HEK293T (cell line): ENCODE results near the gene KAT2B.
"Not testable (repeated sequence)": the region's sequence is repeated elsewhere in the genome, so short reads cannot be mapped to it uniquely, and the experiment has no call there.

ENCODE experiments used
- CTCF ChIA-PET: fragments of 350-600 bp; formaldehyde crosslinking; extraction: SDS; loops from one replicate; lab custom pipeline; 2021; ENCODE audit warnings: antibody characterized with exemption, inconsistent platforms; lab: Yijun Ruan, JAX
- POLR2A ChIA-PET: fragments of 350-600 bp; formaldehyde crosslinking; extraction: SDS; loops from one replicate; lab custom pipeline; 2020; ENCODE audit warnings: antibody characterized with exemption, inconsistent platforms; lab: Yijun Ruan, JAX
- DNase-seq: peaks from one replicate; pipeline ENCODE4 v3.0.0; 2012; ENCODE audit warnings: mixed read lengths; ENCODE audit errors: extremely low spot score
- ARNT ChIP-seq: fragments of 450-650 bp; IDR thresholded peaks from 2 replicates; pipeline ENCODE4 v1.6.1; 2017; ENCODE audit warnings: mild to moderate bottlenecking
- BHLHE40 ChIP-seq: fragments of 450-650 bp; IDR thresholded peaks from 2 replicates; pipeline ENCODE4 v1.6.1; 2016; ENCODE audit warnings: mild to moderate bottlenecking, moderate library complexity, borderline replicate concordance
- CTBP1 ChIP-seq: fragments of 450-650 bp; IDR thresholded peaks from 2 replicates; pipeline ENCODE4 v1.6.1; 2016; ENCODE audit warnings: borderline replicate concordance
- ELF4 ChIP-seq: fragments of 450-650 bp; IDR thresholded peaks from 2 replicates; pipeline ENCODE4 v1.6.1; 2017; ENCODE audit warnings: antibody characterized with exemption
- FOXA1 ChIP-seq: fragments of 450-650 bp; IDR thresholded peaks from 2 replicates; pipeline ENCODE4 v1.6.1; 2016; ENCODE audit warnings: mild to moderate bottlenecking
- FOXK2 ChIP-seq: fragments of 450-650 bp; IDR thresholded peaks from 2 replicates; pipeline ENCODE4 v1.6.1; 2016; ENCODE audit warnings: mild to moderate bottlenecking
- FOXM1 ChIP-seq: fragments of 450-650 bp; IDR thresholded peaks from 2 replicates; pipeline ENCODE4 v1.6.1; 2017; ENCODE audit warnings: mild to moderate bottlenecking, borderline replicate concordance
- HDGF ChIP-seq: fragments of 450-650 bp; IDR thresholded peaks from 2 replicates; pipeline ENCODE4 v1.6.1; 2017; ENCODE audit warnings: antibody characterized with exemption, borderline replicate concordance
- L3MBTL2 ChIP-seq: fragments of 450-650 bp; conservative IDR thresholded peaks from 2 replicates; pipeline ENCODE4 v1.6.1; 2016; ENCODE audit warnings: mild to moderate bottlenecking
- LEF1 ChIP-seq: fragments of 450-650 bp; IDR thresholded peaks from 2 replicates; pipeline ENCODE4 v1.6.1; 2017; ENCODE audit warnings: mild to moderate bottlenecking, borderline replicate concordance
- NFRKB ChIP-seq: fragments of 450-650 bp; IDR thresholded peaks from 2 replicates; pipeline ENCODE4 v1.6.1; 2016; ENCODE audit warnings: mild to moderate bottlenecking, moderate library complexity
- SP1 ChIP-seq: fragments of 450-650 bp; IDR thresholded peaks from 2 replicates; pipeline ENCODE4 v1.6.1; 2017
- SUZ12 ChIP-seq: fragments of 450-650 bp; IDR thresholded peaks from 2 replicates; pipeline ENCODE4 v1.6.1; 2016; ENCODE audit warnings: mild to moderate bottlenecking
- TARDBP ChIP-seq: fragments of 450-650 bp; IDR thresholded peaks from 2 replicates; pipeline ENCODE4 v1.6.1; 2016
- ZNF384 ChIP-seq: fragments of 450-650 bp; IDR thresholded peaks from 2 replicates; pipeline ENCODE4 v1.6.1; 2016
- TF ChIP-seq, protein P1 (sequence below): fragments of 450-650 bp; IDR thresholded peaks from 2 replicates; pipeline ENCODE4 v1.6.1; 2016

KAT2B gene

DNA sequence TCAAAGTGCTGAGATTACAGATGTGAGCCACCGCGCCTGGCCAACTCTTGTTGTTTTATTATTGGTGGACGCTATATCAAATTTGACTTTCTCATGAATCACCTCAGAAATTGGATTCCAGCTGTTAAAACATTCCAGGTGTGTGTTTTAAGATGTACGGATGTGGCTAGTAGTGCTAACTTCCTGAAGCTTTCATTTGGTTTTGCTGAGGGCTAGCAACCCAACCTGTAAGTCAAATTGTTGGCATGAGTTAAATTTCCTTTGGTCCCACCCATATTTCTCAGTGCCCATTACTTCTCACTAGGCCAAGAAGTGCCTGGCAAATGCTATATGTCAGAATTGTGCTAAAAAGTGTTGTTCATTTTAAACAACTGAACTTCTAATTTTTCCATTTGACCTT, 13.1 kb upstream of the KAT2B start:
- CTCF ChIA-PET = no interaction called here
- no peak for TF ChIP-seq ELF4
- no peak for TF ChIP-seq FOXM1
- no peak for TF ChIP-seq SP1
- no peak for TF ChIP-seq HDGF
- TF ChIP-seq BHLHE40 = no peak
- no peak for TF ChIP-seq FOXK2
- TF ChIP-seq FOXA1 = no peak
- TF ChIP-seq ARNT = no peak
- TF ChIP-seq L3MBTL2 = no peak
- TF ChIP-seq SUZ12 = no peak
- TF ChIP-seq, protein P1, sequence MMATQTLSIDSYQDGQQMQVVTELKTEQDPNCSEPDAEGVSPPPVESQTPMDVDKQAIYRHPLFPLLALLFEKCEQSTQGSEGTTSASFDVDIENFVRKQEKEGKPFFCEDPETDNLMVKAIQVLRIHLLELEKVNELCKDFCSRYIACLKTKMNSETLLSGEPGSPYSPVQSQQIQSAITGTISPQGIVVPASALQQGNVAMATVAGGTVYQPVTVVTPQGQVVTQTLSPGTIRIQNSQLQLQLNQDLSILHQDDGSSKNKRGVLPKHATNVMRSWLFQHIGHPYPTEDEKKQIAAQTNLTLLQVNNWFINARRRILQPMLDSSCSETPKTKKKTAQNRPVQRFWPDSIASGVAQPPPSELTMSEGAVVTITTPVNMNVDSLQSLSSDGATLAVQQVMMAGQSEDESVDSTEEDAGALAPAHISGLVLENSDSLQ = no peak
- no peak for TF ChIP-seq CTBP1
- no peak for TF ChIP-seq LEF1
- no peak for TF ChIP-seq NFRKB
- TF ChIP-seq ZNF384 = no peak
- TF ChIP-seq TARDBP = no peak
- POLR2A ChIA-PET = no interaction called here
- no peak for DNase-seq

DNA sequence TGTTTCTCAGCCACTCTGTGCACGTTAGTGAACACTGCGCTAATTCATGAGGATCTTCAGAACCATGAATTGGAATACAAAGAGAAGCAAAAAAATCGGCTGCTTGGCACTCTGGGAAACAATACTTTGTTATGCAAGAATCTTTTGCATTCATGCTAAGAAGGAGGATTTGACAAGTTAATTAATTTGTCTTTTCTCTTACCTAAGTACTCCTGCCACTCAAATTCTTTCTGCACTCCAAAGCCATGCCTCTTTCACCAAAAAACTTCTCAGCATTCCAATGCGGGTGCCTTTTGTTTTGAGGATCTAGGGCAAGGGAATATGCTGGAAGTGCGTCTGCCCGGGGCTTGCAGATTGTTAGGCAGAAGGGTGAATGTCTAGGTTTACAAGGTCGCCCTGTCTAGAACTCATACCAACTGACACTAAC, 11.3 kb upstream of the KAT2B start:
- TF ChIP-seq LEF1 (no peak), CTBP1 (no peak), FOXM1 (no peak), BHLHE40 (no peak), SUZ12 (no peak), ELF4 (no peak), L3MBTL2 (no peak)
- TF ChIP-seq, protein P1 = no peak
- no peak for DNase-seq
- CTCF ChIA-PET = no interaction called here
- POLR2A ChIA-PET = no interaction called here

DNA sequence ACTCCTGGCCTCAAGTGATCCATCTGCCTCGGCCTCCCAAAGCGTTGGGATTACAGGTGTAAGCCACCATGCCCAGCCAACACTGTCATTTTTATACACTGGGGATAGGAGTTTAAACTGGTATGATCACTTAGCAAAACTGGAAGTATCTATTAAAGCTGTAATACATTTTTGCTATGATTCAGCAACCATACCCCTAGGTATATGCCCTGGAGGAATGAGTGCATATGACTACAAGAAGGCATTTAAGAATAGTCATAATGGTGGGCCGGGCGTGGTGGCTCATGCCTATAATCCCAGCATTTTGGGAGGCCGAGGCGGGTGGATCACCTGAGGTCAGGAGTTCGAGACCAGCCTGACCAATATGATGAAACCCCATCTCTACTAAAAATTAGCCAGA, 8.3 kb upstream of the KAT2B start:
- DNase-seq, POLR2A ChIA-PET, CTCF ChIA-PET: not testable (repeated sequence)

DNA sequence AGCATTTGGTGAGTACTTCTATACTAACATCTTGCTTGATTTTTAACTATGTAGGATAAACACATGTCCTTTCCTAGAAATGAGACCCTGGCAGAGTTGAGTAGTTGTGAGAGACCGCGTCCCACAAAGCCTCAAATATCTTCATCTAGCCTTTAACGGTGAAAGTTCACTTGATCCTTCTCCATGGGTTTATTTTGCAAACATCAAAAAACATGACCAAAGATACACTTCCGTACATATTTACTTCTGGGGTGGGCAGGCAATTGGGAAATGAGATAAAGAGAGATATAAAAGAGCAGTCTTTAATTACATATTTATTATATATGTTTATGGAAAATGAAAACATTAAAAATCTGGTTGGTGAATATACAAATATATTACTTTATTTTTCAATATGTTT, 5.2 kb upstream of the KAT2B start:
- ChIA-PET CTCF (no interaction called here), POLR2A (no interaction called here)
- no peak for DNase-seq
- TF ChIP-seq ARNT = no peak
- TF ChIP-seq FOXM1 = no peak
- TF ChIP-seq FOXK2 = no peak
- no peak for TF ChIP-seq HDGF
- no peak for TF ChIP-seq SP1

DNA sequence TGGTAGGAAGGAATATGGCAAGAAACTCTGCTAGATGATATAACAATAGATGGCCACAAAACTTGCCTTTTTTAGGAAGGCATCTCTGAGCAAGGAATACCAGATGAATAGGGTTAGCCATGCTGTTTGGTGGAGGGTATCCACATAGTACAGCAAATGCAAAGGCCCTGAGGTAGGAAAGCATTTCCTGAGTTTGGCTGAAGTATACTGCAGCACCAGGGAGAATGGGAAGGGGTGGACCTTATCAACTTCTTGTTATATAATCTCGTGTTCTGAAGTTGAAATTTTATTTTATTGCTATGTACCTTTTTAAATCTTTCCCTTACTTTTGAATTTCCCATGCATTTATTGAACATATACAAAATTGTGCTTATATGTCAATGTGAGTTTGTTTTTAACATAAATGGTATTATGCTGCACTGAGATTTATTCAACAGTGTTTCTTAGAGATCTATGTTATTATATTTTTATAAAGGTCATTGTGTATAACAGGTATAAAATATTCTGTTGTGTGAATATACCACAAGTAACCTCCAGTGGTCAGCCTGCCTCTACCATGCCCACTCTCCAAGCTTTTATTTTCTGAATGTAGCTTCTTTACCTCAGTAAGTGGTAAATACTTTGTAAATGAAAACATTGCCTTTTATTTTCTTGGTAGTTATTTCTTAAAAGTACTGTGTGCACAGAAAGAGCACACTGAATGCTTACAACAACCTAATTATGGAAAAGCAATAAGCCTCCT, 2.8 kb upstream of the KAT2B start:
- DNase-seq = no peak
- POLR2A ChIA-PET = no interaction called here
- no peak for TF ChIP-seq ELF4
- TF ChIP-seq, protein P1 = no peak
- no peak for TF ChIP-seq FOXM1
- TF ChIP-seq SUZ12 = no peak
- TF ChIP-seq ARNT = no peak
- no peak for TF ChIP-seq CTBP1
- TF ChIP-seq L3MBTL2 = no peak
- TF ChIP-seq FOXK2 = no peak
- no peak for TF ChIP-seq NFRKB
- TF ChIP-seq LEF1 = no peak
- no peak for TF ChIP-seq SP1
- no peak for TF ChIP-seq TARDBP
- no peak for TF ChIP-seq HDGF
- TF ChIP-seq ZNF384 = no peak
- TF ChIP-seq BHLHE40 = no peak
- CTCF ChIA-PET = no interaction called here

DNA sequence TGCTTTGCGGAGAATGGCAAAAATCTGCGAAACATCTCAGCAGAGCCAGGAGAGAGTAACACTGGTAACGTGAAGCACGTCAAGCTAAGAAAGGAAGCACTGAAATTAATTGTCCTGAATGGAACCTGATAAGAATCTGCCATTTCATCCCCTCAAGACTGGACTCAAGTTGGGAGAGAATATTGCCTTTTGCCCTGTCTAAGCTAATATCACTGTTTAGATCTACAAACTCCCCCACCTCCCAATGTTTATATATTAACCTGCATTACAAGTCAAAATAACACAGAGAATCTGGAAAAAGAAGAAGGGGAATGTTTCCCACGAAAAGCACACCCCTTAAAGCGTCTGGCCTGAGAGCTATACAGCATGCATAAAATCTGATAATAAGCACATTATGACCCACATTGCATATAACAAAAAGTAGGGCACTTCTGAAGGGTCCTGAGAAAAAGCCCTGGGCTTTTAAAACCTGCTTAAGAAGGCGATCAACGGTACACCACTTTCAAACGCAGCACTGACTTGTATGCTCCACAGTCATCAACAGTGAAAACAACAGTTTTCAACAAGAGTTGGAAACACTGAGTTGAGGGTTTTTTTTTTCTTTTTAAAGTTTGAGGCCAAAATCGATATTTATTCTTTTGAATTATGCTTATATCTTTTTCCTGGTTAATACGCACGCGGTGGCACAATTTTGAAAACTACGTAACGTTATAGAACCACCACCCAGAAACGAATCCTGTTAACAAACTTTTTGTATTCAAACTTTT, 1.4 kb upstream of the KAT2B start:
- TF ChIP-seq ELF4 (no peak), ZNF384 (no peak)
- CTCF ChIA-PET = no interaction called here
- POLR2A ChIA-PET = no interaction called here
- DNase-seq = no peak

DNA sequence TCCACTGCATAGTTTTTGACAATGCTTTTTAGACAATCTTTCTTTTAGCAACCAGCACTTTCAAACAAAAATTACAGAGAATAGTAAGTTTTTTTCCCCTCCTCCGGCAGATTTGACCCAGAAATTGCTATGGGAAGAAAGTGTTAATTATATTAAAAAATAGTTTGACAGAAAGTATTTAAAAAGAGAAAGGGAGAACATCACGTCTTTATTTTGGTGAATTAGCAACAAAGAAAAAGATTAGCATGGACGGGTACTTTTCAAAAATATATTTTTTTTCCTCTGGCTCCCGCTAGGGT, 831 bp upstream of the KAT2B start:
- no peak for DNase-seq
- CTCF ChIA-PET = no interaction called here

More for the DNA sequence above, 831 bp upstream of the KAT2B start:
- POLR2A ChIA-PET = interaction anchor here (1.4 kb wide), 1 partner anchor 147 kb away, joined by 3 read pairs; the partner anchor contains the start of gene SGO1
- TF ChIP-seq LEF1 = no peak
- TF ChIP-seq NFRKB = no peak
- no peak for TF ChIP-seq SUZ12
- no peak for TF ChIP-seq CTBP1
- no peak for TF ChIP-seq ARNT
